AG04450 (cell line): ENCODE data around the gene CA5A. TPM values are rescaled to one million over a fixed set of nuclear protein-coding genes. Genes with fewer than 3 reads are reported as not detected.

Experiments used
- CTCF ChIA-PET: fragments of 300-600, 350-600 bp; formaldehyde crosslinking; extraction: SDS; loops from one replicate; lab custom pipeline; 2022; ENCODE audit warnings: antibody characterized with exemption, inconsistent platforms; lab: Charles Lee
- POLR2A ChIA-PET: fragments of 350-600 bp; formaldehyde crosslinking; extraction: SDS; loops from one replicate; lab custom pipeline; 2021; ENCODE audit warnings: antibody characterized with exemption, inconsistent platforms; lab: Yijun Ruan, JAX
- DNase-seq: peaks from one replicate; pipeline ENCODE4 v3.0.0-alpha.2; 2011; ENCODE audit warnings: low read depth, low spot score
- H3K27ac ChIP-seq: one replicate; pipeline ENCODE4 v1.5.1; 2012; ENCODE audit warnings: low read depth, low read length, control low read depth
- H3K27me3 ChIP-seq: one replicate; pipeline ENCODE4 v1.6.0; 2012; ENCODE audit warnings: low read length; ENCODE audit not compliant: control insufficient read depth, insufficient read depth
- H3K4me3 ChIP-seq: 2 replicates; pipeline ENCODE4 v1.5.1; 2011; ENCODE audit warnings: mild to moderate bottlenecking, low read depth, low read length, control low read depth
- H3K9me3 ChIP-seq: 2 replicates; pipeline ENCODE4 v1.5.1; 2012; ENCODE audit warnings: low read length; ENCODE audit not compliant: control insufficient read depth, insufficient read depth
- CTCF ChIP-seq: IDR thresholded peaks from 2 replicates; pipeline ENCODE4 v1.5.1; 2011; ENCODE audit warnings: low read depth, low read length, control low read depth, inconsistent platforms
- polyA plus RNA-seq: library from polyadenylated mRNA; depleted of rRNA; stranded (reverse); fragments of >200 nt; gene quantifications from 2 replicates; pipeline ENCODE4 v1.2.3, GENCODE V29; 2011; rRNA removed
- small RNA-seq: library from RNA; depleted of rRNA; stranded (forward); fragments of <200 nt; gene quantifications from one replicate; pipeline ENCODE3, GENCODE V24; 2012; ENCODE audit warnings: low read depth; ENCODE audit not compliant: insufficient read length

Gene CA5A
- polyA plus RNA-seq, 1 experiment: not detected

- DNase-seq: no peak
- Histone ChIP-seq H3K27ac (no peak overlapping the region), H3K4me3 (no peak overlapping the region), H3K27me3 (no peaks in the 10 kb centered on the region), H3K9me3 (no peaks in the 10 kb centered on the region; the same call in 1 of the 2 replicates)
- TF ChIP-seq CTCF: no peak; the same call in 1 of the 2 replicates
- CTCF ChIA-PET: interaction anchor here (6.2 kb wide), 1 partner anchor 10 kb away, joined by 41 read pairs; no protein-coding TSS in a partner anchor
- POLR2A ChIA-PET: no interaction called here
Measured at GRCh38 chr16:87840271-87840978, 95.9 kb downstream of the CA5A start.

GRCh38 chr16:87839542-87840270, 96.6 kb downstream of the CA5A start:
- no peaks in the 10 kb centered on the region for H3K27me3 ChIP-seq
- CTCF ChIA-PET: interaction anchor here (0.7 to 6.2 kb wide), 3 partner anchors 10 to 61 kb away, joined by 4 to 41 read pairs (median 6); no protein-coding TSS in a partner anchor
- no peak overlapping the region for H3K27ac ChIP-seq
- no peak overlapping the region for H3K4me3 ChIP-seq
- no peak for TF ChIP-seq CTCF
- no peak for DNase-seq
- no peaks in the 10 kb centered on the region; the same call in 1 of the 2 replicates for H3K9me3 ChIP-seq
- POLR2A ChIA-PET: no interaction called here

- no peak overlapping the region for H3K27ac ChIP-seq
- H3K9me3 ChIP-seq: no peaks in the 10 kb centered on the region; the same call in 1 of the 2 replicates
- no peak for TF ChIP-seq CTCF
- ChIA-PET CTCF (interaction anchor here (0.7 to 6.2 kb wide), 3 partner anchors 11 to 60 kb away, joined by 4 to 41 read pairs (median 6); no protein-coding TSS in a partner anchor), POLR2A (no interaction called here)
- no peak overlapping the region for H3K4me3 ChIP-seq
- no peak for DNase-seq
- no peaks in the 10 kb centered on the region for H3K27me3 ChIP-seq
Measured at GRCh38 chr16:87838643-87839541, 97.4 kb downstream of the CA5A start.

Small RNA genes lying within 50 kb of the gene (small RNA-seq; reads per million reads assigned to genes)
- gene AC127455.1: not detected

Other genes with a start within 250 kb of the CA5A start
- 9.9 and 11.5 TPM in 2 replicates for gene KLHDC4, start 170.5 kb downstream of the CA5A start, polyA plus RNA-seq
- gene SLC7A5, start 67.0 kb downstream of the CA5A start, polyA plus RNA-seq: 17.9 and 29.3 TPM in 2 replicates
- gene BANP, start 14.9 kb upstream of the CA5A start, polyA plus RNA-seq: 18.5 and 18.6 TPM in 2 replicates